Stimulated activated CD8-positive, alpha-beta memory T cell treated with anti-CD3 and anti-CD28 coated beads, Interleukin-4, amount 100 ng/mL, for 4 hours (primary cell): ENCODE measurements around the gene INCENP.
A peak's percentile ranks its signal among the peaks of the same experiment; 100 is the strongest.
"Not testable (repeated sequence)": the region's sequence is repeated elsewhere in the genome, so short reads cannot be mapped to it uniquely, and the experiment has no call there.

Experiments
- DNase-seq, 2 donors: peaks; one replicate each; pipeline ENCODE4 v3.0.0-alpha.2; 2020; ENCODE audit warnings: low read depth in 2 of 2, low spot score in 1 of 2

INCENP gene

GRCh38 chr11:62169448-62169847 lies 45.6 kb downstream of the INCENP start:
- DNase-seq, result no peak

GRCh38 chr11:62169935-62170334 lies 46.1 kb downstream of the INCENP start:
- no peak for DNase-seq

DNA sequence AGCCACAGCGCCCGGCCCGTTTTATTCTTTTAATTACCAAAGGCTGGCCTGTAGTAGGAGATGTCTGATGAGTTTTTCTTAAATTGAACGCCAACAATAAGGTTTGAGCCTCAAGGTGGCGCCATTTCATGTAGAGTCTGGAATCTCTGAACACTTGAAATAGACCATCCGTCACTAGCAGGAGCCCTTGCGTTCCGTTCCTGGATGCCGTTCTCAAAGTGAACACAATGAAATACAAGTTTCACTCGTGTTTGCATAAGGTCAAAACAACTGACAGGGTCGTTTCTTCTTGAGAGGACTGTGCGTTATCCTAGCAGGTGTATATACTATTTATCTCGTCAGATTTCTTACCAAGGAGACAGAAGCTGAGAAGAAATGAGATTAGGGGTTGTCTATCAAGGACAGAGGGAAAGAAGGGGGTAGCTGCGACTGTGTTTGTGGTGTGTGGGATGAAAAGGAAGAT lies 47.5 kb downstream of the INCENP start:
- DNase-seq, result peak; percentile 19 to 62

GRCh38 chr11:62172294-62172693 lies 48.5 kb downstream of the INCENP start:
- no peak for DNase-seq

- no peak for DNase-seq
Measured at GRCh38 chr11:62176766-62177165, 53.0 kb downstream of the INCENP start.

DNA sequence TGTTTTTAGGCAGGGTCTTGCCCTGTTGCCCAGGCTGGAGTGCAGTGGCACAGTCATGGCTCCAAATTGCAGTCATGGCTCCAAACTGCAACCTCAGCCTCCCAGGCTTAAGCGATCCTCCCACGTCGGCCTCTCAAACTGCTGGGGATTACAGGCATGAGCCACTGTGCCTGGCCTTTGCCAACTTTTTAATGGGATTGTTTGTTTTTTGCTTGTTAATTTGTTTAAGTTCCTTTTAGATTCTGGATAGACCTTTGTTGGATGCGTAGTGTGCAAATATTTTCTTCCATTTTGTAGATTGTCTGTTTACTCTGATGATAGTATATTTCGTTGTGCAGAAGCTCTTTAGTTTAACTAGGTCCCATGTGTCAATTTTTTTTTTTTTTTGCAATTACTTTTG lies 56.2 kb downstream of the INCENP start:
- DNase-seq, result no peak

- DNase-seq, result no peak
Measured at GRCh38 chr11:62181097-62181496, 57.3 kb downstream of the INCENP start.

DNA sequence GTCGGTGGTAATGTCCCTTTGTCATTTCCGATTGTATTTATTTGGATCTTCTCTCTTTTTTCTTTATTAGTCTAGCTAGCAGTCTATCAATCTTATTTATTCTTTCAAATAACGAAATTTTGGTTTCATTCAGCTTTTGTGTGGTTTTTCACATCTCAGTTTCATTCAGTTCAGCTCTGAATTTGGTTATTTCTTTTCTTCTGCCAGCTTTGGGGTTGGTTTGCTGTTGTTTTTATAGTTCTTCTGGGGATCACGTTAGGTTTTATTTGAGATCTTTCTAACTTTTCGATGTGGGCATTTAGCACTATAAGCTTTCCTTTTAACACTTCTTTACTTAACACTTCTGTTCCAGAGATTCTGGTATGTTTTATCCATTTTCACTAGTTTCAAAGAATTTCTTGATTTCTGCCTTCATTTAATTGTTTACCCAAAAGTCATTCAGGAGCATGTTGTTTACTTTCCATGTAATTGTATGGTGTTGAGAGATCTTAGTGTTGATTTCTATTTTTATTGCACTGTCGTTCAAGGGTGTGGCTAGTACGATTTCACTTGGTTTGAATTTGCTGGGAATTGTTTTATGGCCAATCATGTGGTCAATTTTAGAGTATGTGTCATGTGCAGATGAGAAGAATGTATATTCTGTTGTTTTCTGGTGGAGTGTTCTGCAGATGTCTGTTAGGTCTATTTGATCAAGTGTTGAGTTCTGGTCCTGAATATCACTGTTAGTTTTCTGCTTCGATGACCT lies 58.5 kb downstream of the INCENP start:
- DNase-seq, result no peak

GRCh38 chr11:62186195-62186594 lies 62.4 kb downstream of the INCENP start:
- no peak for DNase-seq

DNA sequence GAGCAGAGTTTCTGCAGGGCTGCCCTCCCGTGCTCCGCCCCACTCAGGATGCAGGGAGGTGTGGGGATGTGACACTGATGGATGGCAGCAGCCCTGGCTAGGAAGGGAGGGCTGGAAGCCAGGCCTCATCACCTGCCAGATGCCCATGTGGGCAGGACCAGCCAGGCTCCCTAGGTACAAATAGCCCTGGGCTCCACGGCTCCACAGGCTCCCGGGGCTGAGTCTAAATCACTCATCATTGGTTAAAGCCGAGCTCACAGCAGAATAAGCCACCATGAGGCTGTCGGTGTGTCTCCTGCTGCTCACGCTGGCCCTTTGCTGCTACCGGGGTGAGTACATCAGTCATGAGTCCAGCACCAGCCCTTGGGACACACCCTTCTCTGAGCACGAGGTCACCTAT lies 66.2 kb downstream of the INCENP start, which contains the start of gene SCGB1D1:
Gene SCGB1D1 (plus strand): TSS at position 206 of the 400 bp plus-strand sequence. CDS start 69 bp downstream, at position 275.
- DNase-seq, result no peak

- DNase-seq, result no peak
Measured at GRCh38 chr11:62193952-62194351, 70.1 kb downstream of the INCENP start.

GRCh38 chr11:62195010-62195409 lies 71.2 kb downstream of the INCENP start:
- not testable (repeated sequence) for DNase-seq

DNA sequence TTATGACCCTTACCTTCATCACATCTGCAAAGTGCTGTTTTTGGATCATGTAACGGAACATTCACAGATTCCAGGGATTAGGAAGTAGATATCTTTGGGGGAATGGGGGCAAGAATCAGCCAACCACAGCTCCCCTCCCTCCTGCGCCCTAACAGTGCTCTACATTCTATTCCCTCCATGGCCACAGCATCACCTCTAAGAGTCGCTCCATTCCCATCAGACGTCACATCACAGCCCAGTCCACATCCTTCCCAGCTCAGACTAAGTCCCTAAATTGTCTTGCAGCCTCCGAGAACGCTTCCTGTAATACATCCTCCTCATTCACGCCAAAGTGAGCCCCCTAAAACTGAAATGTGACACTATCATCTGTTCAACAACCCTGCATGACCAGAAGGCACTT lies 72.1 kb downstream of the INCENP start:
- no peak for DNase-seq

GRCh38 chr11:62197400-62197799 lies 73.6 kb downstream of the INCENP start:
- not testable (repeated sequence) for DNase-seq

GRCh38 chr11:62201376-62201775 lies 77.6 kb downstream of the INCENP start:
- no peak for DNase-seq
